Activated T-helper 1 cell treated with Interleukin-2 at 50 U/mL for 16 hours (primary cell): Measurements from ENCODE around the gene WDR73.
A peak's percentile ranks its signal among the peaks of the same experiment; 100 is the strongest.

Experiments
- DNase-seq: peaks from one replicate; pipeline ENCODE4 v3.0.0-alpha.2; 2020; ENCODE audit warnings: low read depth

WDR73 gene

GRCh38 chr15:84609818-84610525 lies 44.1 kb downstream of the WDR73 start:
- DNase-seq: no peak

GRCh38 chr15:84608707-84609284 lies 45.3 kb downstream of the WDR73 start:
- DNase-seq: no peak

- DNase-seq: no peak
Observed at GRCh38 chr15:84606653-84607120, 47.4 kb downstream of the WDR73 start.

GRCh38 chr15:84605554-84605882 lies 48.6 kb downstream of the WDR73 start:
- no peak for DNase-seq

GRCh38 chr15:84604826-84605553 lies 49.1 kb downstream of the WDR73 start:
- DNase-seq: no peak

GRCh38 chr15:84603630-84604379 lies 50.3 kb downstream of the WDR73 start:
- DNase-seq: no peak

GRCh38 chr15:84601555-84601838 lies 52.6 kb downstream of the WDR73 start:
- no peak for DNase-seq

GRCh38 chr15:84600687-84601554 lies 53.2 kb downstream of the WDR73 start, which contains the start of gene ZSCAN2:
Gene ZSCAN2, plus strand, starts transcription at chr15:84601009. Its CDS starts 2,919 bp downstream, at chr15:84603928.
- DNase-seq: peak; percentile 86

- peak; percentile 22 for DNase-seq
Observed at GRCh38 chr15:84600331-84600686, 53.8 kb downstream of the WDR73 start.

- no peak for DNase-seq
Observed at GRCh38 chr15:84599906-84600305, 54.2 kb downstream of the WDR73 start.

- no peak for DNase-seq
Observed at GRCh38 chr15:84598993-84599392, 55.1 kb downstream of the WDR73 start.

- no peak for DNase-seq
Observed at GRCh38 chr15:84598250-84598649, 55.8 kb downstream of the WDR73 start.

GRCh38 chr15:84597296-84597695 lies 56.8 kb downstream of the WDR73 start:
- DNase-seq: no peak

- no peak for DNase-seq
Observed at GRCh38 chr15:84595660-84596059, 58.4 kb downstream of the WDR73 start.

- no peak for DNase-seq
Observed at GRCh38 chr15:84594617-84595290, 59.3 kb downstream of the WDR73 start.

- DNase-seq: no peak
Observed at GRCh38 chr15:84591815-84592214, 62.3 kb downstream of the WDR73 start.

GRCh38 chr15:84590406-84590805 lies 63.7 kb downstream of the WDR73 start:
- no peak for DNase-seq
